A673 (cell line): ENCODE data around the gene ALG13.

ENCODE experiments used
- CTCF ChIP-seq: fragments of 300-800, 200-600 bp; sonication (generic); conservative IDR thresholded peaks from 2 replicates; pipeline ENCODE4 v1.5.1; 2017; ENCODE audit warnings: low read depth, mild to moderate bottlenecking, antibody characterized with exemption, low read length, moderate library complexity, mixed read lengths
- EZH2 ChIP-seq: fragments of 200-600 bp; sonication (generic); IDR thresholded peaks from 2 replicates; pipeline ENCODE4 v1.6.1; 2017; ENCODE audit warnings: borderline replicate concordance, low read depth, mild to moderate bottlenecking, mixed read lengths, antibody characterized with exemption, low read length; ENCODE audit not compliant: poor library complexity, severe bottlenecking

GRCh38 chrX:111646515-111646914 is 34.5 kb upstream of the ALG13 start:
- TF ChIP-seq CTCF (no peak), EZH2 (no peak)
